Osteoblast (primary cell): ENCODE results near the gene GOLGA6L2. TPM values are rescaled to one million over a fixed set of nuclear protein-coding genes. Genes with fewer than 3 reads are reported as not detected.

Source experiments
- DNase-seq: peaks from one replicate; pipeline ENCODE4 v3.0.0; 2011; ENCODE audit warnings: low spot score, mixed read lengths; ENCODE audit not compliant: insufficient read length; ENCODE audit errors: missing footprints
- H2AFZ ChIP-seq: 2 replicates; pipeline ENCODE4 v1.6.0; 2011; ENCODE audit warnings: mild to moderate bottlenecking, low read length
- H3K27ac ChIP-seq: 2 replicates; pipeline ENCODE4 v1.5.1; 2011; ENCODE audit warnings: mild to moderate bottlenecking, low read depth, low read length, moderate library complexity
- H3K27me3 ChIP-seq: 2 replicates; pipeline ENCODE4 v1.6.0; 2012; ENCODE audit warnings: mild to moderate bottlenecking, control low read depth, inconsistent platforms, low read length, moderate library complexity; ENCODE audit not compliant: insufficient read depth
- H3K36me3 ChIP-seq: 2 replicates; pipeline ENCODE4 v1.5.1; 2011; ENCODE audit warnings: mild to moderate bottlenecking, low read length, control low read depth, moderate library complexity; ENCODE audit not compliant: insufficient read depth
- H3K4me1 ChIP-seq: 2 replicates; pipeline ENCODE4 v1.5.1; 2011; ENCODE audit warnings: mild to moderate bottlenecking, low read length, control low read depth, moderate library complexity; ENCODE audit not compliant: insufficient read depth
- H3K4me2 ChIP-seq: 2 replicates; pipeline ENCODE4 v1.6.0; 2011; ENCODE audit warnings: mild to moderate bottlenecking, low read length; ENCODE audit not compliant: insufficient read depth
- H3K4me3 ChIP-seq: fragments of 200-600 bp; sonication (generic); 3 replicates; pipeline ENCODE4 v1.5.1; 2012; ENCODE audit warnings: mild to moderate bottlenecking, low read length, inconsistent platforms; ENCODE audit not compliant: insufficient read depth
- H3K79me2 ChIP-seq: 2 replicates; pipeline ENCODE4 v1.6.0; 2012; ENCODE audit warnings: mild to moderate bottlenecking, low read length, control low read depth, inconsistent platforms; ENCODE audit not compliant: insufficient read depth
- H3K9me3 ChIP-seq: 2 replicates; pipeline ENCODE4 v1.5.1; 2011; ENCODE audit warnings: low read depth, low read length, control low read depth
- H4K20me1 ChIP-seq: 2 replicates; pipeline ENCODE4 v1.6.0; 2012; ENCODE audit warnings: mild to moderate bottlenecking, low read length, control low read depth; ENCODE audit not compliant: insufficient read depth
- CTCF ChIP-seq: IDR thresholded peaks from 2 replicates; pipeline ENCODE4 v1.5.1; 2011; ENCODE audit warnings: mild to moderate bottlenecking, low read depth, low read length, moderate library complexity; ENCODE audit errors: extremely low read depth
- total RNA-seq: library from RNA; depleted of rRNA; stranded (reverse); fragments of >200 nt; gene quantifications from 2 replicates; pipeline ENCODE4 v1.2.3, GENCODE V29; 2012

Gene GOLGA6L2
- not detected in 2 replicates for total RNA-seq

GRCh38 chr15:23447107-23447500 is at the start of gene GOLGA6L2:
Gene GOLGA6L2 (minus strand): TSS chr15:23447243. CDS start chr15:23447181, 62 bp downstream.
- Histone ChIP-seq H3K27ac (no peak within 1 kb of the TSS), H3K4me2 (no peak within 1 kb of the TSS), H3K36me3 (no peaks in the 10 kb centered on the region), H4K20me1 (no peaks in the 10 kb centered on the region), H3K4me3 (no peak within 1 kb of the TSS), H3K79me2 (no peaks in the 10 kb centered on the region), H3K27me3 (no peaks in the 10 kb centered on the region), H3K9me3 (no peaks in the 10 kb centered on the region), H2AFZ (no peak within 1 kb of the TSS), H3K4me1 (no peaks in the 10 kb centered on the region)
- no peak for TF ChIP-seq CTCF
- no peak for DNase-seq

- H3K4me2 ChIP-seq = no peak overlapping the region
- H3K9me3 ChIP-seq = no peaks in the 10 kb centered on the region
- H3K4me1 ChIP-seq = no peaks in the 10 kb centered on the region
- H4K20me1 ChIP-seq = no peaks in the 10 kb centered on the region
- TF ChIP-seq CTCF = no peak
- no peaks in the 10 kb centered on the region for H3K36me3 ChIP-seq
- no peaks in the 10 kb centered on the region for H3K79me2 ChIP-seq
- no peaks in the 10 kb centered on the region for H3K27me3 ChIP-seq
- H3K4me3 ChIP-seq = no peak overlapping the region
- no peak overlapping the region for H2AFZ ChIP-seq
- DNase-seq = no peak
- no peak overlapping the region for H3K27ac ChIP-seq
Measured at GRCh38 chr15:23484870-23485269, 37.8 kb upstream of the GOLGA6L2 start.

GRCh38 chr15:23483821-23484299 is 36.8 kb upstream of the GOLGA6L2 start:
- Histone ChIP-seq H3K4me1 (no peaks in the 10 kb centered on the region), H3K4me3 (no peak overlapping the region), H2AFZ (no peak overlapping the region), H4K20me1 (no peaks in the 10 kb centered on the region), H3K36me3 (no peaks in the 10 kb centered on the region), H3K79me2 (no peaks in the 10 kb centered on the region), H3K27ac (no peak overlapping the region), H3K27me3 (no peaks in the 10 kb centered on the region), H3K9me3 (no peaks in the 10 kb centered on the region), H3K4me2 (no peak overlapping the region)
- no peak for TF ChIP-seq CTCF
- no peak for DNase-seq

- Histone ChIP-seq H3K27ac (no peak overlapping the region), H3K36me3 (no peaks in the 10 kb centered on the region), H2AFZ (no peak overlapping the region), H3K4me2 (no peak overlapping the region), H3K4me1 (no peaks in the 10 kb centered on the region), H4K20me1 (no peaks in the 10 kb centered on the region), H3K27me3 (no peaks in the 10 kb centered on the region), H3K79me2 (no peaks in the 10 kb centered on the region), H3K9me3 (no peaks in the 10 kb centered on the region), H3K4me3 (no peak overlapping the region)
- no peak for DNase-seq
- no peak for TF ChIP-seq CTCF
Measured at GRCh38 chr15:23482764-23483489, 35.9 kb upstream of the GOLGA6L2 start.
